Stimulated activated naive CD8-positive, alpha-beta T cell treated with anti-CD3 and anti-CD28 coated beads, Interleukin-15, amount 100 ng/mL, for 72 hours (primary cell): ENCODE results near the gene NFE2L2.
A peak's percentile ranks its signal among the peaks of the same experiment; 100 is the strongest.
"Not testable (repeated sequence)": the region's sequence is repeated elsewhere in the genome, so short reads cannot be mapped to it uniquely, and the experiment has no call there.

ENCODE experiments used
- ATAC-seq: fragments of 150-1000 bp; cut with Tn5 transposase; 2 replicates; pipeline ENCODE4 v1.10.0; 2021; ENCODE audit warnings: mild to moderate bottlenecking, moderate library complexity
- DNase-seq, 2 donors: peaks; one replicate each; pipeline ENCODE4 v3.0.0; 2021 to 2022
- H3K27ac Mint-ChIP-seq, 2 donors: one replicate each; pipeline ENCODE4 v1.8.0; 2022; ENCODE audit warnings: mild to moderate bottlenecking in 2 of 2, mixed read lengths in 2 of 2, moderate library complexity in 2 of 2
- H3K27me3 Mint-ChIP-seq: one replicate; pipeline ENCODE4 v1.8.0; 2022; ENCODE audit warnings: mixed read lengths
- H3K4me1 Mint-ChIP-seq: one replicate; pipeline ENCODE4 v1.8.0; 2022; ENCODE audit warnings: mild to moderate bottlenecking, mixed read lengths
- H3K4me3 Mint-ChIP-seq, 2 donors: one replicate each; pipeline ENCODE4 v1.8.0; 2022; ENCODE audit warnings: mild to moderate bottlenecking in 2 of 2, mixed read lengths in 2 of 2, moderate library complexity in 1 of 2
- H3K9me3 Mint-ChIP-seq, 2 donors: one replicate each; pipeline ENCODE4 v1.8.0; 2022; ENCODE audit warnings: mixed read lengths in 2 of 2

NFE2L2 gene

DNA sequence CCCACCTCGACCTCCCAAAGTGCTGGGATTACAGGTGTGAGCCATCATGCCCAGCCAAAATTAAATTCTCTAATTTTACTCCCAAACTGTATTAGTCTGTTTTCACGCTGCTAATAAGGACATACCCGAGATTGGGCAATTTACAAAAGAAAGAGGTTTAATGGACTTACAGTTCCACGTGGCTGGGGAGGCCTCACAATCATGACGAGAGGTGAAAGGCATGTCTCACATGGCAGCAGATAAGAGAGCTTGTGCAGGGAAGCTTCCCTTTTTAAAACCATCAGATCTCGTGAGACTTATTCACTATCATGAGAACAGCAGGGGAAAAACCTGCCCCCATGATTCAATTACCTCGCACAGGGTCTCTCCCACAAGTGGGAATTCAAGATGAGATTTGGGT lies 78.5 kb downstream of the NFE2L2 start:
- not testable (repeated sequence) for ATAC-seq, H3K27me3 Mint-ChIP-seq, H3K4me3 Mint-ChIP-seq, H3K9me3 Mint-ChIP-seq, H3K27ac Mint-ChIP-seq, DNase-seq, H3K4me1 Mint-ChIP-seq

DNA sequence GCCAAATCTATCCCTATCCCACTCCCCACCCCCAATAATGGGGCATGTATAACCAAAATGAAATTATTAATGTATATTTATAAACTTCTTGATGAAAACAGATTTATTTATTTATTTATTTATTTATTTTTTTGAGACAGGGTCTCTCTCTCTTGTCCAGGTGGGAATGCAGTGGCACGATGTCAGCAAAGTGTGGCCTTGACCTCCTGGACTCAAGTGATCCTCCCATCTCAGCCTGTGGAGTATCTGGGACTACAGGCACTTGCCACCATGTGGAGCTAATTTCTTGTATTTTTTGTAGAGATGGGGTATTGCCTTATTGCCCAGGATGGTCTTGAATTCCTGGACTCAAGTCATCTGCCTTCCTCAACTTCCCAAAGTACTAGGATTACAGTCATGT lies 79.9 kb downstream of the NFE2L2 start:
- Mint-ChIP-seq H3K27me3 (no peaks in the 10 kb centered on the region), H3K27ac (peak overlapping the region in 1 of 2 donors; percentile 92), H3K4me3 (no peak overlapping the region), H3K4me1 (no peaks in the 10 kb centered on the region), H3K9me3 (no peaks in the 10 kb centered on the region)
- ATAC-seq = no peak
- no peak for DNase-seq

DNA sequence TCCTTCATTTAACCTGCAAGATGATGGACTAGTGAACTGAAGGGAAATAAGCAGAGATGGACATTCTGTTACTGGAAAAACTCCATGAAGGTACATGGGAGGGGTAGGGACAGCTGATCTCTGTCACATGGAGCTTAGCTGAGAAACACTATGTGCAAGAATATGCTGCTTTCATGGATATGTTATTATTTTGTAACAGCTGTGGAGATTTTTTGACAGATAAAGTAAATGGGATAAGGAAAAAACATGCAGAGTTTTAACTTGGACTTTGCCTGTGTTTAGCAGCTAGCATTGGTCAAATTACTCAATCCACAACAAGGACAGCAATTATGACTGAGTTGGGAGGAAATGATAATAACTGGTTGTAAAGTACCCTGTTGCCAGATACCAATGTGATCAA lies 80.7 kb downstream of the NFE2L2 start:
- Mint-ChIP-seq H3K4me3 (no peak overlapping the region), H3K9me3 (no peaks in the 10 kb centered on the region), H3K27ac (no peak overlapping the region)

More for the DNA sequence above, 80.7 kb downstream of the NFE2L2 start:
- Mint-ChIP-seq H3K27me3 (no peaks in the 10 kb centered on the region), H3K4me1 (no peaks in the 10 kb centered on the region)
- no peak for DNase-seq
- no peak for ATAC-seq
